ENCODE data around the gene ARPC2.
"Not testable (repeated sequence)": the region's sequence is repeated elsewhere in the genome, so short reads cannot be mapped to it uniquely, and the experiment has no call there.

The ARPC2 gene

GRCh38 chr2:218269900-218270720, 53.1 kb downstream of the ARPC2 start, which contains the start of the genes AAMP and PNKD:
TSS of gene AAMP (minus strand) at chr2:218270137. CDS start at chr2:218270086, 51 bp downstream.
TSS of gene PNKD (plus strand) at chr2:218270519. CDS start at chr2:218270536, 17 bp downstream.
- DNase-seq (ENCODE audit: low spot score in 2 of 2) (peak; percentile 99 to 100), ATAC-seq (peak; percentile 94)
- H3K36me3 Mint-ChIP-seq: peaks cover 99% of the 10 kb centered on the region
- no peaks in the 10 kb centered on the region for H3K9me3 Mint-ChIP-seq
- H3K4me3 Mint-ChIP-seq: peak within 1 kb of the TSS; percentile 91
- peaks cover 54% of the 10 kb centered on the region for H3K4me1 Mint-ChIP-seq
- peak within 1 kb of the TSS; percentile 95 for H3K27ac Mint-ChIP-seq

GRCh38 chr2:218270721-218271486, 53.9 kb downstream of the ARPC2 start:
- H3K36me3 Mint-ChIP-seq: peaks cover 99% of the 10 kb centered on the region
- DNase-seq (ENCODE audit: low spot score in 2 of 2) (no peak), ATAC-seq (no peak)
- no peaks in the 10 kb centered on the region for H3K9me3 Mint-ChIP-seq
- peaks cover 51% of the 10 kb centered on the region for H3K4me1 Mint-ChIP-seq
- peak overlapping the region; percentile 95 for H3K27ac Mint-ChIP-seq
- peak overlapping the region; percentile 91 for H3K4me3 Mint-ChIP-seq

- peaks cover 100% of the 10 kb centered on the region for H3K36me3 Mint-ChIP-seq
- peak overlapping the region; percentile 91 for H3K4me3 Mint-ChIP-seq
- H3K27ac Mint-ChIP-seq: peak overlapping the region; percentile 95
- DNase-seq (ENCODE audit: low spot score in 2 of 2) (no peak), ATAC-seq (no peak)
- no peaks in the 10 kb centered on the region for H3K9me3 Mint-ChIP-seq
- H3K4me1 Mint-ChIP-seq: peaks cover 49% of the 10 kb centered on the region
Observed at GRCh38 chr2:218271487-218271797, 54.5 kb downstream of the ARPC2 start.

- Mint-ChIP-seq H3K36me3 (peaks cover 100% of the 10 kb centered on the region), H3K27ac (peak overlapping the region; percentile 95), H3K9me3 (no peaks in the 10 kb centered on the region), H3K4me1 (peaks cover 49% of the 10 kb centered on the region), H3K4me3 (peak overlapping the region; percentile 91)
- DNase-seq (ENCODE audit: low spot score in 2 of 2): no peak
- no peak for ATAC-seq
Observed at GRCh38 chr2:218271865-218272530, 55.0 kb downstream of the ARPC2 start.

- no peaks in the 10 kb centered on the region for H3K9me3 Mint-ChIP-seq
- H3K27ac Mint-ChIP-seq: peak overlapping the region; percentile 95
- ATAC-seq (peak; percentile 38), DNase-seq (ENCODE audit: low spot score in 2 of 2) (peak; percentile 62 to 85)
- peaks cover 100% of the 10 kb centered on the region for H3K36me3 Mint-ChIP-seq
- peak overlapping the region; percentile 91 for H3K4me3 Mint-ChIP-seq
- H3K4me1 Mint-ChIP-seq: peaks cover 49% of the 10 kb centered on the region
Observed at GRCh38 chr2:218272531-218273212, 55.7 kb downstream of the ARPC2 start.

- Mint-ChIP-seq H3K27ac (peak overlapping the region; percentile 89), H3K36me3 (peaks cover 100% of the 10 kb centered on the region), H3K4me1 (peaks cover 48% of the 10 kb centered on the region)
- not testable (repeated sequence) for DNase-seq (ENCODE audit: low spot score in 2 of 2); ATAC-seq; H3K9me3 Mint-ChIP-seq; H3K4me3 Mint-ChIP-seq
Observed at GRCh38 chr2:218273214-218273907, 56.4 kb downstream of the ARPC2 start.

GRCh38 chr2:218273908-218274249, 56.9 kb downstream of the ARPC2 start:
- no peak for ATAC-seq
- DNase-seq (ENCODE audit: low spot score in 2 of 2): no peak
- H3K4me1 Mint-ChIP-seq: peaks cover 47% of the 10 kb centered on the region
- peak overlapping the region; percentile 89 for H3K27ac Mint-ChIP-seq
- no peaks in the 10 kb centered on the region for H3K9me3 Mint-ChIP-seq
- H3K36me3 Mint-ChIP-seq: peaks cover 100% of the 10 kb centered on the region
- H3K4me3 Mint-ChIP-seq: no peak overlapping the region

GRCh38 chr2:218274586-218274985, 57.6 kb downstream of the ARPC2 start:
- H3K27ac Mint-ChIP-seq: peak overlapping the region; percentile 89
- H3K36me3 Mint-ChIP-seq: peaks cover 100% of the 10 kb centered on the region
- ATAC-seq: no peak
- H3K9me3 Mint-ChIP-seq: no peaks in the 10 kb centered on the region
- DNase-seq (ENCODE audit: low spot score in 2 of 2): no peak
- peaks cover 44% of the 10 kb centered on the region for H3K4me1 Mint-ChIP-seq
- no peak overlapping the region for H3K4me3 Mint-ChIP-seq

- Mint-ChIP-seq H3K36me3 (peaks cover 100% of the 10 kb centered on the region), H3K9me3 (no peaks in the 10 kb centered on the region), H3K27ac (peak overlapping the region; percentile 89), H3K4me3 (no peak overlapping the region), H3K4me1 (peaks cover 50% of the 10 kb centered on the region)
- ATAC-seq (no peak), DNase-seq (ENCODE audit: low spot score in 2 of 2) (no peak)
Observed at GRCh38 chr2:218275371-218276072, 58.5 kb downstream of the ARPC2 start.

- no peaks in the 10 kb centered on the region for H3K9me3 Mint-ChIP-seq
- H3K4me3 Mint-ChIP-seq: no peak overlapping the region
- peaks cover 44% of the 10 kb centered on the region for H3K4me1 Mint-ChIP-seq
- H3K36me3 Mint-ChIP-seq: peaks cover 100% of the 10 kb centered on the region
- peak overlapping the region; percentile 89 for H3K27ac Mint-ChIP-seq
- ATAC-seq (no peak), DNase-seq (ENCODE audit: low spot score in 2 of 2) (no peak)
Observed at GRCh38 chr2:218276986-218277755, 60.2 kb downstream of the ARPC2 start.

GRCh38 chr2:218277921-218278320, 60.9 kb downstream of the ARPC2 start:
- no peaks in the 10 kb centered on the region for H3K9me3 Mint-ChIP-seq
- H3K4me1 Mint-ChIP-seq: peaks cover 44% of the 10 kb centered on the region
- H3K27ac Mint-ChIP-seq: peak overlapping the region; percentile 89
- H3K36me3 Mint-ChIP-seq: peaks cover 96% of the 10 kb centered on the region
- H3K4me3 Mint-ChIP-seq: no peak overlapping the region
- no peak for ATAC-seq
- no peak for DNase-seq (ENCODE audit: low spot score in 2 of 2)

GRCh38 chr2:218278531-218279360, 61.8 kb downstream of the ARPC2 start:
- no peaks in the 10 kb centered on the region for H3K9me3 Mint-ChIP-seq
- peaks cover 50% of the 10 kb centered on the region for H3K4me1 Mint-ChIP-seq
- peak overlapping the region; percentile 32 for H3K27ac Mint-ChIP-seq
- no peak for ATAC-seq
- H3K4me3 Mint-ChIP-seq: no peak overlapping the region
- peaks cover 93% of the 10 kb centered on the region for H3K36me3 Mint-ChIP-seq
- DNase-seq (ENCODE audit: low spot score in 2 of 2): no peak
